T-helper 2 cell (primary cell): ENCODE results near the gene GAPT.

Source experiments
- DNase-seq, 5 experiments: peaks; one replicate each; pipeline versions ENCODE4 v3.0.0 to v3.0.0-alpha.2; 2012 to 2022
- total RNA-seq, 2 donors: gene quantifications; one replicate each; lab custom pipeline; 2026; lab: John Stamatoyannopoulos, UW

GAPT gene
- total RNA-seq: 0 to 0.40 reads per million in 2 donors

DNA sequence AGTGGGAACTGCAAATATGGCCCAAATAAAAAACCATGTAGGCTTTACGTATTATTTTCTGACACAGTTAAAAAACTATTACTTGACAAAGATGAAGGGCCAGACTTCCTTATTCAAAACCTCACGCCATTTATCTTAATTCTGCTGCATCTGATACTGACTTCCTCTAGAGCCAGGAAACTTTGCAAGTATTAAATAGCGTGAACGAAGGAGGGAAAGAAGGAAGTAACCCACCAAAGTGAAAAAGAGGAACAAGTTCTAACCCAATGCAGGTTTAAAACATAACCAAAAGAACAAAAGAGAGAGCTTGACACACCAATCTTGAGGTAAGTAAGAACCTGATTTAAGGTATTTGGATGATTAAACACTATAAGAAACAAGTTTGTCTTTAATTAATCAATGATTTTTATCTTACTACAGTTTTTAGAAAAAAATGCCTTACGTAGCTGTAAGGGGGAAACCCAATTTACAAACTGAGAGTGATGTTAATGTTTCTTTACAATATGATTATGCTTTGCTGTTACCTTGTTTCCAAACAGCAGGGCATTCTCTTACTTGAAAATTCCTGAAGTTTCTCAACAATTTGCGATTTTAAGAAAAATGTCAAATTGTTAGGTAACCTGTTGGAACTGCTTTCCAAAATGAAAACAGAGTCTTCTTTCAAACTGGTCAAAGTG is at the start of gene GAPT:
Gene GAPT (plus strand): TSS at position 220 of the 677 bp plus-strand sequence. CDS start 3,102 bp downstream, outside the sequence.
- no peak for DNase-seq

DNA sequence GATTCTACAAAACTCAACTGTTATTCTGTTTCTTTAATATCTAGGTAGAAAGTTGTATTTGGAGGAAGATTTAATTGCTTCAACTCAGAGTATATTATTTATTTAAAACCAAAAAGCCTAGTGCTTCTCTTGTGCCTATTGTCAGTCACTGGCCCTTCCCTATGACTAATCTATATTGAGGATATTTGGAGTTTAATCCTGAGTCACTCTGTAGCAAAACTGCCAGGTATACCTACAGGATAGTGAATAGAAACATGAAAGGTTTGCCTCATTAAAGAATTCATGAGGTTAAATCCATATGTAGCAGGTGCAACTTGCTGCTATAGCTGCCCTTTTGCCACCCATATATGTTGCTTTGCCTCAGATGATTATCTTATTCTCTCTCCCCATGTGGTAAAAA is 46.4 kb upstream of the GAPT start:
- DNase-seq: no peak

GRCh38 chr5:58446024-58446423 is 45.2 kb upstream of the GAPT start:
- DNase-seq: no peak

- no peak for DNase-seq
Measured at GRCh38 chr5:58447226-58447625, 44.0 kb upstream of the GAPT start.

GRCh38 chr5:58450018-58450417 is 41.2 kb upstream of the GAPT start:
- no peak for DNase-seq

DNA sequence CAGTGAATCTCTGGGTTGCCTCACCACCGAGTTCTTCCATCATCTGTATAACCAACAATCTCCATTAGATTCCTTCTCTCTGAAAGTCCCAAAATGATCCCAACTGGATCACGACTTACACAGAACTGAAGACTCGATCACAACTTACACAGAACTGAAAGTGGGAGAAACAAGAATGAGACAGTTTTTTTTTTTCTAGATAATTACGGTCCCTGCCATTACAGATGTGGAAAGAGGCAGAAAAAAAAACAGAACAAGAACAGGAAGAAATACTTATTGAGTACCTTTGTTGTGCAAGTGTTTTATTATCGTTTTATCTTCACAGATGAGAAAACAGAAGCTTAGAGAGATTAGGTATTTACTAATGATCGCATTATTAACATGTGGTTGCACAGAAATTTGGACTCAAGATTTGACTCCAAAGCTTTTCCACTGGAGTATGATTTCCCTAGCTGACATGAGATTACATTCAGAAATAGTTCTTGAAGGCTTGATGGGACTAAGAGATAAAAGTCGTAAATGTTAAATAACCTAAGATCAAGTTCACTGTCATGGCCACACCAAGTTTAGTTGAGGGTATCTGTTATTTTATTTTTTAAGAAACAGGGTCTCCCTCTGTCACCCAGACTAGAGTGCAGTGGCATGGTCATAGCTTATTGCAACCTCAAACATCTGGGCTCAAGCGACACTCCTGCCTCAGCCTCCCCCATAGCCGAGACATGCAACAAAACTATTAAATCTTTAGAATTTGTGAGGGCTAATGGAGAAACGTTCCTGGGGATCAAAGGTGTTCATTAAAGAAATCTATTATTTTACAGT is 40.2 kb upstream of the GAPT start:
- DNase-seq: no peak

GRCh38 chr5:58451732-58452565 is 39.3 kb upstream of the GAPT start:
- DNase-seq: no peak

DNA sequence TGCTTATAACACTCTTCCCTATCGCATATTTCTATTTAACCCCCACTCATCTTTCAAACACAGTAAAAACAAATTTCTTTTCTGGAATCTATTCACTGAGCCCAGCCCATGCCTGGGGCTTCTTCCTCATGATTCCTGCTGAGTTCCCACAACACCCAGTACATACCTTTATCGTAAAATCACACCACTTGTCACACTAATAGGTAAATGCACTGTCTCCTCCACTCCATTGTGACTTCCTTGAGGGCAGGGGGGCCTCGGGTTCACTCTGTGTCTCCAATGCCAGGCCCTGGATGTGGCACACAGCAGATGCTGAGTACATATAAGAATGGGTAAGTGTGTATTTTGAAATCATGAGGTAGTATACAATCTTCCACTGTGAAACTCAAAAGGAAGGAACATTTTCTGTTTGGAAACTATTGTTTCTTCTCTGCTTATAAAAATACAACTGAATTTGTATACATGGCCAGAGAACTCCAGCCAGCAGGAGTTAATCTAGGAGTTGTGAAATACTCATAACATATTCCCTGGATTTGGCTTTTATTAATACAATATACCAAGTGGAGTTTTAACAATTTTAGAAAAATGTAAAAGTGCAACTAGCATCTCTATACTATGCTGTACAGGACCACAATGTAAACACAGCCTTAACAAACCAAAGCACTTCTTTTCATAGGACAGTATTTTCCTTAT is 38.5 kb upstream of the GAPT start:
- no peak for DNase-seq

DNA sequence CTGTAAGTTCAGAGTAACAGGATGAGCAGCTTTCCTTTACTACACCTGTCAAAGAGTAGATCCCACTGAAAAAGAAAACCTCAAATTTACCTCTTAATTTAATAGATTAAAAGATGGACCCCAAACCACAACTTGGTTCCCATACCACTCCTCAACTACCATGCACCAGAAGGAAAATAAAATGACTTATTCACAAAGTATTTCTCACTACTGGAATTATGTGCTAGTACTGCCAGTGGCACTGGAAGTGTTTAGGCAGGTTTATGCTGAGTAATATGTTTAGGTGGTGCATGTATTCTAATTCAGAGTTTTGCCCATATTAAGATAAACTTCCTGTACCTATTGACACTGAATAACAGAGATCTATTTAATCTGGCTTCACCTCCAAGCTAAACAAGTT is 37.9 kb upstream of the GAPT start:
- DNase-seq: no peak

DNA sequence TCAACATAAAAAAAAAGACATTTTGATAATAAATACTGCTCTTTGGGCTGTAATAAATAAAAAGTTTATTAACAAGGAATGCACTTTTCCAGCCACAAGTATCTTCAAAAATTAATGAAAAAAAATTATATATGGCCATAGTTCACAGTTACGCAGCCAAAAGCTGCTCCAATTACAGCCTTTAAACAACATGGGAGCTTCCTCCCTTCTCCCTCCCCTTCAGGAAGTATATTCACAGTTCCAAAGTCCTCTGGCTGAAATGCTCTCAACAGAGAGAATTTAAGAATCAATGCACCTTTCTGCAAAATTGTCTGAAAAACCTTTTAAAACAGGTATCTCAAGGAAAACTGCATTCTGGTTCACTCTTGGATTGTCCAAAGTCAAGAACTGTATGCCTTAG is 37.2 kb upstream of the GAPT start:
- DNase-seq: no peak

- no peak for DNase-seq
Measured at GRCh38 chr5:58455066-58455465, 36.2 kb upstream of the GAPT start.

DNA sequence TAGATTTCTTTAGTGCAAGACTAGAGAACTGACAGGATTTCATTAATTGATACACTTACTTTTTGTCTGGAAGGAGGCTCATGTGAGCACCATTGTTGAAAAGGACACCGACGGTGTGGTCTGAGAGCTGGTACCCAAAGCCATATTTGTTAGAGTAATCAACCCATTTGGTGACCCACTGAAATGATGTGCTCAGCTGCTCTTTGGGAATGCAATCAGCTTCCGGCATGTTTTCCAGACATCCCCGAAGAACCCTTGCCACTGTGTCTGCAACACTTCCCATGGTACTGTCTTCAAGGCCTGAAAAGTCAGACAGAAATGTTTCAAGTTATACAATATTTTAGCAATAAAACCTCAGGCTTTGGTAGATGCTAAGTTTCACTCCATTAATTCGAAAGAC is 35.8 kb upstream of the GAPT start:
- DNase-seq: no peak

DNA sequence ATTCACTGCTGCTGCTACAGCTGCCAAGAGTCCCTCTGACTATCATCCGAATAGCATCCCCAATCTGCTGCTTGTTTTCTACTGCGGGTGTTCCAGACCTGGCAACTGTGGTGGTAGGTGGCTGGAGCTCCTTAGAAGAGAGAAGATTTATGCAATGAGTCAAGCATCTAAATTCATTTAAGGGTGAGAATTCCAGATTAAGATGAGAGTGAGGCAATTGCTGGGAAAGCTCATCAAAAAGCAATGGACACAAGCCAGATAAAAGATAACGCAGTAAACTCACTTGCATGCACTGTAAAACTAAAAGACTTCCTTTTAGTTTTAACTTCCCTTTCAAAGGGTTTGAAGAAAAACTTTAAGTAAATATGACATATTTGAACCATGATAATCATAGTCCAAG is 35.2 kb upstream of the GAPT start:
- no peak for DNase-seq

DNA sequence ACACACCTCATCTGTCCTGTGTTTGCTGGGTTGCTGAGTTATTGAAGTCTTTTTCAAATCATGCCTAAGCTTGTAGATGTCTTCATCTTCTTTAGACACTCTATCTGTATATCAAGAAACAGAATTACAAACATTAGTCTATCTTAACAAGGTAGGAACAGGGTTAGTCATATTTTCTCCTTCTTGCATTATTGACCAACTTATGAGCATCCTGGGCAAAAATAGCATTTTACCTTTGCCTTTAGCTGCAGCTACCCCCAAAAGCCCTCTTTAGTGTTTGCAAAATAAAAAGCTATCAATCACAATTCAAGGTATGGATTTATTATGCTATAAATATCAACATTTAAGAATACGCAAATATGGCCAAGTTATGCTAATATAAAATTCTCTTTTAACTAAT is 34.7 kb upstream of the GAPT start:
- DNase-seq: no peak

GRCh38 chr5:58457050-58457449 is 34.2 kb upstream of the GAPT start:
- no peak for DNase-seq

- DNase-seq: no peak
Measured at GRCh38 chr5:58458141-58458742, 33.0 kb upstream of the GAPT start.

DNA sequence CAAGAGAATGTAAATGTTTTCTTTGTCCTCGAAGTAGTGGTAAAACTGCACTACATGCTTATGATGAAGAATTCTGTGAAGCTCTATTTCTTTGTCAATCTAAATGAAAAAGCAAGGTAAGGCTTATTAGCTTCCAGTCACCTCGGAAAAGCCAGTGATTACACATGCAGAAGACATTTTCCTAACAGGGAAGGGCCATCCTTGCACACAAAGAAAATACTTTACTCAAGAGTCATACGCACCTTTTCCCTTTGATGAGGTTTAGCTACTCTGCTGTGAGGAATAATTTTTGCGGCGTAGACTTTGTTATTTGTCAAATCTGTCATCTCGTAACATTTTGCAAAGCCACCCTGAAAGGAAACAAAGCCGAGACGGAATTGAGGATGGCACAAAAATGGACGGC is 32.5 kb upstream of the GAPT start:
- no peak for DNase-seq

DNA sequence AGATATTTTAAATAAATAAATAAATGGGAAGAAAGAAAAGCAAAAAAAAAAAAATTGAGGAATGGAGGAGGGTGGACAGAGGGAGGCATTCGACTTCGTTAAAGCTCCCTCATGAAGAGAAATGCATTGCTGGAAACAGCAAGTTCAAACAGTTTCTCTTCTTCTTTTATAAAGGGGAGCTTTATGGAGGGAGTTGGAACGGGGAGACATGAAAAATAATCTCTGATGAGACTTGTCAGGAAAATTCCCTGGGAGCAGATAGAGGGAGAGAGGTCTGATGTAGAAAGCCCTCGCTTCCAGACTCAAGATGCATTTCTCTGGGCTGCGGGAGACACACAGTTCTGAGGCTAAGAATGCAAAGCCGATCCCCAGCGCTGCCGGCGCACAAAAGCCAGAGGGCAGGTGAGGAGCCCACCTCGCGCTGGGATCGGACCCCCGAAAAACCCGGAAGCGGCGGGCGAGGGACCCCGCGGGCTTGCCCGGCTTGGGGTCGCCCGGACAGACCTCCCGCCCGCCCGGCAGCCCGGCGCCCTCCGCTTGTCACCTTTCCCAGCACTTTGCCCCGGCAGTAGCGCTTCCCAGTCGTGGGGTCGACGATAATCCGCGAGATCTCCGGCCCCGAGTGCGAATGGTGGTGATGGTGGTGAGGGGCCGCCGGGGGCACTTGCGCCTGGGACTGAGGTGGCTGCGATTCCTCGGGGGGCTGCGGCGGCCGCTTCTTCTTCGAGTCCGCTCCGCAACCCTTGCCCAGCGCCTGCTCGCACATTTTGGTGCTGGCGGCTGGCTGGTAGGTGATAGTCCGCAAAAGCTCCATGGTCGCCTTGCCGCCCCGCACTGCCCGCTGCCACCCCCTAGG is 31.9 kb upstream of the GAPT start:
- peak in 2 of 5 experiments; percentile 11 to 20 for DNase-seq

DNA sequence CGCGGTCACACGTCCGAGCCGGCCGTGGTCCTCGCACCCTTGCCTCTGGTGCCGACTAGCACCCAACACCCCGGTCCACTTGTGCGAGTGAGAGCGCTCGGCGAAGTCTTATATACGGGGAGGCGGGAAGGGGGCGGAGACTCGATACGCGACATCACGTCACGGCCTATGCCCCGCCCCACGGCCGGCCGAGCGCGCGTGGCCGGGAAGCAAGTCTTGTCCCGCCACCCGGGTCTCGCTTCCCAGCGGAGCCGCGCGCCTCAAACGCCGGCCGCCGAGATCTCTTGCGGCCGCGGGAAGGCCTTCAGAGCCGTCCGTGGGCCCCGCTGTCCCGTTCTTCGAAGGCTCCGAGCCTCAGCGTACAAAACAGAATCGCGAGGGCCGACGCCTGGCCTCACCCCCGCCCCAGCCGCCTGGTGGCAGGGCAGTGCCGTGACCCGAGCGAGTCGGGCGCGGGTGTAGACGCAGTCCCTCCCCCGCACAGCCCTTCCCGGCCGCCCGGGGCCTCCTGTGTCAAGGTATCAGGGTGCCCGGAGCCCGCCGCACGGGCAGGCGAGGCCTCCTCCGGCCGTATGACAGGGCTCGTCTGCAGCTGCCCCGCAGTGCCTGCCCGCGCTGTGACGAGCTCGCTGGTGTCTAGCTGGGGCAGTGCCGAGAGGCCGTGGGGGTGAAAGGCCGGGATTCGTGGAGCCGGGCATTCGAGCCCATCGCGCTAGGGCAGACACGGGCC is 31.1 kb upstream of the GAPT start, which contains the start of gene PLK2:
Gene PLK2 (minus strand): TSS at position 85 of the 730 bp plus-strand sequence. CDS start 127 bp downstream, outside the sequence.
- peak; percentile 79 to 87 (median 82) for DNase-seq

GRCh38 chr5:58460732-58461286 is 30.4 kb upstream of the GAPT start:
- DNase-seq: peak; percentile 57 to 90 (median 75)
